Measurements from ENCODE around the gene ADK.
"Not testable (repeated sequence)": the region's sequence is repeated elsewhere in the genome, so short reads cannot be mapped to it uniquely, and the experiment has no call there.

Gene ADK

DNA sequence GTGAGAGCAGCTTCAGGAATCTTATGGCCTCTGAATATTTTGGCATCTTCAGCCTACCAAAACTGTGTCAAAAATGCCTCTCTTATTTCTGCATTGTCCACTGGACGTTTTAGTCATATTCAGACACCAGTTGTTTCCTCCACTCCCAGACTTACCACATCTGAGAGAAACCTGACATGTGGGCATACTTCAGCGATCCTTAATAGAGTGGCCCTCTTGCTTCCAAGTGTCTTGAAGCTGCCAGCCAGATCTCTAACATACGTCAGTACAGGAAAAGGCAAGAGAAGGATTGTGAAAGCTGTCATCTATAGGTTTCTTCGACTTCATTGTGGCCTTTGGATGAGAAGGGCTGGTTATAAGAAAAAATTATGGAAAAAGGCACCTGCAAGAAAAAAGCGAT is 376.6 kb downstream of the ADK start:
- H3K27ac ChIP-seq (ENCODE audit: insufficient read depth, low read length, poor library complexity, severe bottlenecking); H3K4me3 ChIP-seq (ENCODE audit: insufficient read depth, low read depth, low read length, poor library complexity, severe bottlenecking); H3K4me1 ChIP-seq (ENCODE audit: control insufficient read depth, insufficient read depth, low read length, poor library complexity, severe bottlenecking); H3K36me3 ChIP-seq (ENCODE audit: control insufficient read depth, insufficient read depth, low read length); H3K9me3 ChIP-seq (ENCODE audit: control insufficient read depth, low read length); DNase-seq; H3K27me3 ChIP-seq (replicated peaks; ENCODE audit: control insufficient read depth, insufficient read depth, low read length, poor library complexity, severe bottlenecking): not testable (repeated sequence)

DNA sequence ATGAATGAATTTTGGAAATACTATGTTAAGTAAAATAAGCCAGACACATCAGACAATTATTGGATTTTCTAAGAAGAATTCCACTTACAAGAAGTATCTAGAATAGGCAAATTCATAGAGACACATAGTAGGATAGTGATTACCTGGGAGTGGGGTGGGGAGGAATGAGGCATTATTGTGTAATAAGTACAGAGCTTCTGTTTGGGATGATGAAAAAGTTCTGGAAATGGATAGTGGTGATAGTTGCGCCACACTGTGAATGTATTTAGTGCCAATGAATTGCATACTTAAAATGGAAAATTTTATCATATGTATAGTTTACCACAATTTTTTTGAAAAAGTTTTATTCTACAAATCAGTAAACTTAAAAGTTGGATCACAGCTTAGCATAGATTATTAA is 378.2 kb downstream of the ADK start:
- no peaks in the 10 kb centered on the region for H3K9me3 ChIP-seq (ENCODE audit: control insufficient read depth, low read length)
- H3K36me3 ChIP-seq (ENCODE audit: control insufficient read depth, insufficient read depth, low read length): no peaks in the 10 kb centered on the region
- H3K4me3 ChIP-seq (ENCODE audit: insufficient read depth, low read depth, low read length, poor library complexity, severe bottlenecking): no peak overlapping the region
- no peaks in the 10 kb centered on the region for H3K4me1 ChIP-seq (ENCODE audit: control insufficient read depth, insufficient read depth, low read length, poor library complexity, severe bottlenecking)
- no peak overlapping the region for H3K27ac ChIP-seq (ENCODE audit: insufficient read depth, low read length, poor library complexity, severe bottlenecking)
- H3K27me3 ChIP-seq (replicated peaks; ENCODE audit: control insufficient read depth, insufficient read depth, low read length, poor library complexity, severe bottlenecking): no peaks in the 10 kb centered on the region
- no peak for DNase-seq

DNA sequence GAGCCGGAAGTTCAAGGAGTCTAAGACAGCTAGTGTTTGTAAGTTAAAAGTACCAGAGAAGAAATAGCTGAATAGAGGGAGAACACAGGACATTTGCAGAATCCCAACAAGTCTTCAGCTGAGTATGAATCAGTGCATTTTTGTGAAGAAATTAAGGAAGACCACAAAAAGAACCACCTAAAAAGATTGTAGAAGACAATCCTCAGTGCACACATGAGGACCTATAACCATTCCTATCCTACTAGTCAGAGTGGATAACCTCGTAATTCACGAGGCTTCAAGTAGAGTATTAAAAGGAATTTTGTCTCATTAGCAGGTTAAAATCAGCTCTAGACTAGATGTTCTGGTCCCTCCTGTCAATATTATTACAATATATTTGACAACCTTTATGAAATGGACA is 380.0 kb downstream of the ADK start:
- H3K27ac ChIP-seq (ENCODE audit: insufficient read depth, low read length, poor library complexity, severe bottlenecking): no peak overlapping the region
- no peaks in the 10 kb centered on the region for H3K27me3 ChIP-seq (replicated peaks; ENCODE audit: control insufficient read depth, insufficient read depth, low read length, poor library complexity, severe bottlenecking)
- H3K4me1 ChIP-seq (ENCODE audit: control insufficient read depth, insufficient read depth, low read length, poor library complexity, severe bottlenecking): no peaks in the 10 kb centered on the region
- no peak for DNase-seq
- no peaks in the 10 kb centered on the region for H3K9me3 ChIP-seq (ENCODE audit: control insufficient read depth, low read length)
- H3K4me3 ChIP-seq (ENCODE audit: insufficient read depth, low read depth, low read length, poor library complexity, severe bottlenecking): no peak overlapping the region
- H3K36me3 ChIP-seq (ENCODE audit: control insufficient read depth, insufficient read depth, low read length): no peaks in the 10 kb centered on the region

DNA sequence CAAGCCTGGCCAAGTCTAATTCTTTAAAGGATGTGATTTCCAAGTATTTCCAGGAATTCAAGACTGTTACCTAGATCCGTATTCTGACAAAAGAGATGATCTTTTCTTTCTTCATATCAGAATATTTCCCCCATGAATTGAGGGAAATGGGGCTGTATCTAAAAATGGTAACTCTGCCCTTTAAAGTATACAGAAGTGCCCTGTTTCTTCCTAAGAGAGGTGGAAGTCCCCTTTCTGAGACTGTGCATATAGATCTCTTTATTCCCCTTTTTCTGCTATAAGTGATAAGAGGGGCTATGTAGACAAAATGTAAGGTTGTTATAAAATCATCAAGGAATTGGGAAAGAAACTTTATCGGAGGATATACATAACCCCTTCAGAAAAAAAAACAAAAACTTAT is 388.3 kb downstream of the ADK start:
- H3K4me3 ChIP-seq (ENCODE audit: insufficient read depth, low read depth, low read length, poor library complexity, severe bottlenecking): no peak overlapping the region
- H3K9me3 ChIP-seq (ENCODE audit: control insufficient read depth, low read length): no peaks in the 10 kb centered on the region
- no peaks in the 10 kb centered on the region for H3K4me1 ChIP-seq (ENCODE audit: control insufficient read depth, insufficient read depth, low read length, poor library complexity, severe bottlenecking)
- H3K27me3 ChIP-seq (replicated peaks; ENCODE audit: control insufficient read depth, insufficient read depth, low read length, poor library complexity, severe bottlenecking): no peaks in the 10 kb centered on the region
- no peaks in the 10 kb centered on the region for H3K36me3 ChIP-seq (ENCODE audit: control insufficient read depth, insufficient read depth, low read length)
- no peak for DNase-seq
- H3K27ac ChIP-seq (ENCODE audit: insufficient read depth, low read length, poor library complexity, severe bottlenecking): no peak overlapping the region

DNA sequence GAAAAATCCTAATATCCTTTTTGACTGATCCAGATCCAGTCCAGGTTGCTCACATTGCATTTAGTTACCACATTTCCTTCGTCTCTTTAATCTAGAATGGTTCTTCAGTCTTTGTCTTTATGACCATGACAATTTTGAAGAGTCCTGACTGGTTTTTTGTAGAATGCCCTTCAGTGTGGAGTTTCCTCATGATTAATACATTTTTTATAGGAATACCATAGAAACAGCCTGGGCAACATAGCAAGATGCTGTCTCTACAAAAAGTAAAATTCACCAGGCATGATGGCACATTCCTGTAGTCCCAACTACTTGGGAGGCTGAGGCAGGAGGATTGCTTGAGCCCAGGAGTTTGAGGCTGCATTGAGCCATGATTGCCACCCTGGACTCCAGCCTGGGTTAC is 390.4 kb downstream of the ADK start:
- H3K27me3 ChIP-seq (replicated peaks; ENCODE audit: control insufficient read depth, insufficient read depth, low read length, poor library complexity, severe bottlenecking): no peaks in the 10 kb centered on the region
- no peaks in the 10 kb centered on the region for H3K9me3 ChIP-seq (ENCODE audit: control insufficient read depth, low read length)
- no peak overlapping the region for H3K4me3 ChIP-seq (ENCODE audit: insufficient read depth, low read depth, low read length, poor library complexity, severe bottlenecking)
- no peaks in the 10 kb centered on the region for H3K4me1 ChIP-seq (ENCODE audit: control insufficient read depth, insufficient read depth, low read length, poor library complexity, severe bottlenecking)
- DNase-seq: no peak
- H3K27ac ChIP-seq (ENCODE audit: insufficient read depth, low read length, poor library complexity, severe bottlenecking): no peak overlapping the region
- H3K36me3 ChIP-seq (ENCODE audit: control insufficient read depth, insufficient read depth, low read length): no peaks in the 10 kb centered on the region

DNA sequence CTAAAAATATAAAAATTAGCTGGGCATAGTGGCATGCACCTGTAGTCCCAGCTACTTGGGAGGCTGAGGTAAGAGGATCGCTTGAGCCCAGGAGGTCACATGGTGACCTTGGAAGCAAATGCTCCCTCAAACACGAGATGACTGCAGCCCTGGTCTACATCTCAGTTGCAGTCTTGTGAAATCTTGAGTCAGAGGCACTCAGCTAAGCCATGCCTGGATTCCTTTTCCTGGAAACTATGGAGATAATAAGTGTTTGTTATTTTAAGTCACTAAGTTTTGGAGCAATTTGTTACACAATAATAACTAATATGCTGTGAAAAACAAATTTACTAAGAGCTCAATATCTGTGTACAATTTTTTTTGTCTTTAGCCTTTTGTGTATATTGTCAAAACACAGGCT is 391.1 kb downstream of the ADK start:
- H3K27me3 ChIP-seq (replicated peaks; ENCODE audit: control insufficient read depth, insufficient read depth, low read length, poor library complexity, severe bottlenecking): no peaks in the 10 kb centered on the region
- H3K36me3 ChIP-seq (ENCODE audit: control insufficient read depth, insufficient read depth, low read length): no peaks in the 10 kb centered on the region
- H3K27ac ChIP-seq (ENCODE audit: insufficient read depth, low read length, poor library complexity, severe bottlenecking): no peak overlapping the region
- H3K4me1 ChIP-seq (ENCODE audit: control insufficient read depth, insufficient read depth, low read length, poor library complexity, severe bottlenecking): no peaks in the 10 kb centered on the region
- H3K4me3 ChIP-seq (ENCODE audit: insufficient read depth, low read depth, low read length, poor library complexity, severe bottlenecking): no peak overlapping the region
- DNase-seq: no peak
- no peaks in the 10 kb centered on the region for H3K9me3 ChIP-seq (ENCODE audit: control insufficient read depth, low read length)

DNA sequence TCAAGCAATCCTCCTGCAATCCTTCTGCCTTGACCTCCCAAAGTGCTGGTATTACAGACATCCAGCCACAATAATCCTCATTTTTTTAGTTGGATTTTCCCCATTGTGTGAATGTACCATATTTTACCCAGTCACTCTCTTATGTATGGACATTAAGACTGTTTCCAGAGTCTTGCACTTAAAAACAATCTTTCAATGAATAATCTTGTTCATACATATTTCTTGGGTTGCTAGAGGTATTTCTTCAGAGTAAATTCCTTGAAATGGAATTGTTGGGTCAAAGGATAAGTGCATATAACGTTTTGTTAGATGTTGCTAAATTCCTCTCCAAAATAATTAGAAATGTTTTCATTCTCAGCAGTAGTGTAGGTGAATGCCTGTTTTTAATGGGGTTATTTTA is 392.3 kb downstream of the ADK start:
- H3K27me3 ChIP-seq (replicated peaks; ENCODE audit: control insufficient read depth, insufficient read depth, low read length, poor library complexity, severe bottlenecking): no peaks in the 10 kb centered on the region
- no peak for DNase-seq
- no peaks in the 10 kb centered on the region for H3K9me3 ChIP-seq (ENCODE audit: control insufficient read depth, low read length)
- H3K4me3 ChIP-seq (ENCODE audit: insufficient read depth, low read depth, low read length, poor library complexity, severe bottlenecking): no peak overlapping the region
- H3K36me3 ChIP-seq (ENCODE audit: control insufficient read depth, insufficient read depth, low read length): no peaks in the 10 kb centered on the region
- H3K27ac ChIP-seq (ENCODE audit: insufficient read depth, low read length, poor library complexity, severe bottlenecking): no peak overlapping the region
- H3K4me1 ChIP-seq (ENCODE audit: control insufficient read depth, insufficient read depth, low read length, poor library complexity, severe bottlenecking): no peaks in the 10 kb centered on the region

DNA sequence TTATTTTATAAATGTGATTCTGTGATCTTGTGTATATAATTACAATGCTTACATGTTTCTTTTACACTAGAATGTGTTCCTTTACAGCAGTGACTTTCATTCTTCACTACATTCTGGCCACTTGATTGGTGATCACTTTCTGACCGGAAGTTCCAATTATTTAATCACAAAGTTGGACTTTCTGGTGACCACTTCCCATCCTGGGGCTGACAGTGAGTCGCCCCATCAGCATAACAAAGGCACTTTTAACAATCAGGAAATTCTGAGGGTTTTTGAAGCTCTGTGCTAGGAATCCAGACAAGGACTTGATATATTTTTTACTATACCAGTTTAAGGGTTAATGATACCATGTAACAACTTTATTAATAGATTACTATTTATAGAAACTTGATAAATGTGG is 393.1 kb downstream of the ADK start:
- H3K27me3 ChIP-seq (replicated peaks; ENCODE audit: control insufficient read depth, insufficient read depth, low read length, poor library complexity, severe bottlenecking): no peaks in the 10 kb centered on the region
- no peak overlapping the region for H3K27ac ChIP-seq (ENCODE audit: insufficient read depth, low read length, poor library complexity, severe bottlenecking)
- DNase-seq: no peak
- H3K4me1 ChIP-seq (ENCODE audit: control insufficient read depth, insufficient read depth, low read length, poor library complexity, severe bottlenecking): no peaks in the 10 kb centered on the region
- no peak overlapping the region for H3K4me3 ChIP-seq (ENCODE audit: insufficient read depth, low read depth, low read length, poor library complexity, severe bottlenecking)
- no peaks in the 10 kb centered on the region for H3K9me3 ChIP-seq (ENCODE audit: control insufficient read depth, low read length)
- no peaks in the 10 kb centered on the region for H3K36me3 ChIP-seq (ENCODE audit: control insufficient read depth, insufficient read depth, low read length)

DNA sequence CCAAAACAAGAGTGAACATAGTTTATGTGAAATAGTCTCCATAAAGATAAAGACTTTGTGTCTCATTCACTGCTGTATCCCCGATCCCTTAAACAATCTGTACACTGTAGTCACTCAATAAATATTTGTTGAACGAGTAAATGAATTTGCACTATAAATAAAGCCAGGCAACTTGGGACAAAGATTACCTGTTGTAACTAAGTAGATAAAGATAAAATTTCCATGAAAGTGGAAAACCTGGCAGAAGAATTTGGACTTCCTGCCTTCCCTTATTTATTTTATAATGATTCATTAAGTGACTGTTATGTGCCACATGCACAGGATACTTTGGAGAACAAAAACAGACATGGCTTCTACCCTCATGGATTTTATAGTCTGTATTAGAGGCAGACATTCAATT is 397.7 kb downstream of the ADK start:
- Histone ChIP-seq H3K4me3 (ENCODE audit: insufficient read depth, low read depth, low read length, poor library complexity, severe bottlenecking) (no peak overlapping the region), H3K36me3 (ENCODE audit: control insufficient read depth, insufficient read depth, low read length) (no peaks in the 10 kb centered on the region), H3K9me3 (ENCODE audit: control insufficient read depth, low read length) (no peaks in the 10 kb centered on the region), H3K27ac (ENCODE audit: insufficient read depth, low read length, poor library complexity, severe bottlenecking) (no peak overlapping the region), H3K4me1 (ENCODE audit: control insufficient read depth, insufficient read depth, low read length, poor library complexity, severe bottlenecking) (no peaks in the 10 kb centered on the region), H3K27me3 (replicated peaks; ENCODE audit: control insufficient read depth, insufficient read depth, low read length, poor library complexity, severe bottlenecking) (no peaks in the 10 kb centered on the region)
- no peak for DNase-seq

DNA sequence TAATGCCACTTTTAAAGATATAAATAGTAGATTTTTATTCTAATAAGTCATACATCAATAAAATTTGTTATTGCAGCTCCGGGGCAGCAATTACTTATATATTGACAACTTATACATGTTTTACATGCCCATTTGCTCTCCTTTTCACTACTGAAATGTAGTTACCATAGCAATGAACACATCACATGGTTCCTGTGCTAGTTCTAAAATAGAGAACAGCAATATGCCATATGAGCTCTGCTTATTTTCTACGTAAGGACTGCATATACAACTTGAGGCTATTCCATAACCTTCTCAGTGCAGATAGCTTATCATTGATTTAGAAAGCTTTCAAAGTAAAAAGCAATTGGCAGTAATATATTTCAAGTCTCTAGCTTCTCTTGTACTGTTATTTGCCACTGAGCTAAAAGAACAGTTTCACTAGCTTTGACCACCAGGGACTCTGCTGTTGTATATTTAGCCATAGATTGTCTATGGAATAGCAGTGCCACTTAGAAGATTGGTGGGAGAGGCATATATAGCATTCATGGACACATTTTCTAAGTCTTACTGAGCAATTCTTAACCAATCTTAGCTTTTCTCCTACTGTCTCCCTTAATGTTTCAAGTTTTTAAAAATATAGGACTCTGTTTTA is 405.2 kb downstream of the ADK start:
- H3K4me1 ChIP-seq (ENCODE audit: control insufficient read depth, insufficient read depth, low read length, poor library complexity, severe bottlenecking): no peaks in the 10 kb centered on the region
- no peak for DNase-seq
- H3K4me3 ChIP-seq (ENCODE audit: insufficient read depth, low read depth, low read length, poor library complexity, severe bottlenecking): no peak overlapping the region
- H3K36me3 ChIP-seq (ENCODE audit: control insufficient read depth, insufficient read depth, low read length): no peaks in the 10 kb centered on the region
- no peaks in the 10 kb centered on the region for H3K9me3 ChIP-seq (ENCODE audit: control insufficient read depth, low read length)
- no peak overlapping the region for H3K27ac ChIP-seq (ENCODE audit: insufficient read depth, low read length, poor library complexity, severe bottlenecking)
- H3K27me3 ChIP-seq (replicated peaks; ENCODE audit: control insufficient read depth, insufficient read depth, low read length, poor library complexity, severe bottlenecking): no peaks in the 10 kb centered on the region

DNA sequence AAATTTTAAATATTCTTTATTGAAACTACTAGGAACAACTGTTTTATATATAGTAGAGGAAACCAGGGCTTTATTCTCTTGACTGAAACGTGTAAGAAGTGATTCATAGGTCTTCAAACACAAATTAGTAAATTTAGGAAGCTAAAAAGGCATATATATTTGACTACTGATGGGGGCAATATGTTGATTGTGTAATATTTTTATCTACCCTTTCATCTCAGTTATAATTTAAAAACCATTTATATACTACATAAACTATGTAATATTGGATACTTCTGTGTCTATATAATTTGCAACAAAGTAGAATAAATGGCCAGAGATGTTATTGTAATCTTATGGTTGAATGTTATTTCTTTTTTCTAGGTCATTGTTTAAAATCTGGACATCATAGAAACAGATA is 406.1 kb downstream of the ADK start:
- H3K27me3 ChIP-seq (replicated peaks; ENCODE audit: control insufficient read depth, insufficient read depth, low read length, poor library complexity, severe bottlenecking): no peaks in the 10 kb centered on the region
- DNase-seq: no peak
- no peaks in the 10 kb centered on the region for H3K9me3 ChIP-seq (ENCODE audit: control insufficient read depth, low read length)
- no peaks in the 10 kb centered on the region for H3K36me3 ChIP-seq (ENCODE audit: control insufficient read depth, insufficient read depth, low read length)
- no peak overlapping the region for H3K27ac ChIP-seq (ENCODE audit: insufficient read depth, low read length, poor library complexity, severe bottlenecking)
- no peak overlapping the region for H3K4me3 ChIP-seq (ENCODE audit: insufficient read depth, low read depth, low read length, poor library complexity, severe bottlenecking)
- H3K4me1 ChIP-seq (ENCODE audit: control insufficient read depth, insufficient read depth, low read length, poor library complexity, severe bottlenecking): no peaks in the 10 kb centered on the region

Data from effector memory CD4-positive, alpha-beta T cell (primary cell).